C4-2B (cell line): ENCODE measurements around the gene MIPOL1.

Source experiments
- ZFX ChIP-seq: fragments of 450-650 bp; IDR thresholded peaks from 2 replicates; pipeline ENCODE4 v1.6.1; 2017
- TF ChIP-seq, protein P1 (sequence below): fragments of 450-650 bp; conservative IDR thresholded peaks from 2 replicates; pipeline ENCODE4 v1.5.1; 2017; ENCODE audit warnings: mild to moderate bottlenecking

DNA sequence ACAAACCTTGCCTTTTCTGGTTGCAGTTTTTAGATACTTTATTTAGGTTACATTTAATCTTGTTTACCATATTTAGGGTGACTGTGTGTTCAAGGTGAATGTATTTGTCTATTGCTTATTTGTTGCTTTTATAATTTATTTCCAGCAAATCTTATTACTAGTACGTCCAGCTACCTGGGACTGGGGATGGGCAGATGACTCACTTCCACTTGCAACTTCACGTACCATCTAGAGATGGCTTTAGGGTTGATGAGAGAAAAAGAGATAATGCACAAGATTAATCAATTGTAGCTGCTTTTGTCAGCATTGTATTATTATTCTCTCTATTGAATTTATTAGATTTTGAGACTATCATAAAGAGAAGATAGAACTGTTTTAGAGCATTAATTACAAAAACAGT is 5.1 kb downstream of the MIPOL1 start:
- TF ChIP-seq, protein P1, sequence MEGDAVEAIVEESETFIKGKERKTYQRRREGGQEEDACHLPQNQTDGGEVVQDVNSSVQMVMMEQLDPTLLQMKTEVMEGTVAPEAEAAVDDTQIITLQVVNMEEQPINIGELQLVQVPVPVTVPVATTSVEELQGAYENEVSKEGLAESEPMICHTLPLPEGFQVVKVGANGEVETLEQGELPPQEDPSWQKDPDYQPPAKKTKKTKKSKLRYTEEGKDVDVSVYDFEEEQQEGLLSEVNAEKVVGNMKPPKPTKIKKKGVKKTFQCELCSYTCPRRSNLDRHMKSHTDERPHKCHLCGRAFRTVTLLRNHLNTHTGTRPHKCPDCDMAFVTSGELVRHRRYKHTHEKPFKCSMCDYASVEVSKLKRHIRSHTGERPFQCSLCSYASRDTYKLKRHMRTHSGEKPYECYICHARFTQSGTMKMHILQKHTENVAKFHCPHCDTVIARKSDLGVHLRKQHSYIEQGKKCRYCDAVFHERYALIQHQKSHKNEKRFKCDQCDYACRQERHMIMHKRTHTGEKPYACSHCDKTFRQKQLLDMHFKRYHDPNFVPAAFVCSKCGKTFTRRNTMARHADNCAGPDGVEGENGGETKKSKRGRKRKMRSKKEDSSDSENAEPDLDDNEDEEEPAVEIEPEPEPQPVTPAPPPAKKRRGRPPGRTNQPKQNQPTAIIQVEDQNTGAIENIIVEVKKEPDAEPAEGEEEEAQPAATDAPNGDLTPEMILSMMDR, result no peak
- TF ChIP-seq ZFX, result no peak
